HG03442 (cell line): ENCODE measurements around the gene GPR39.

Experiments used
- ATAC-seq: cut with Tn5 transposase; IDR thresholded peaks from one replicate; pipeline ENCODE4 v1.9.1; 2021; ENCODE audit warnings: mild to moderate bottlenecking, moderate library complexity; ENCODE audit not compliant: unreplicated experiment

Gene GPR39

DNA sequence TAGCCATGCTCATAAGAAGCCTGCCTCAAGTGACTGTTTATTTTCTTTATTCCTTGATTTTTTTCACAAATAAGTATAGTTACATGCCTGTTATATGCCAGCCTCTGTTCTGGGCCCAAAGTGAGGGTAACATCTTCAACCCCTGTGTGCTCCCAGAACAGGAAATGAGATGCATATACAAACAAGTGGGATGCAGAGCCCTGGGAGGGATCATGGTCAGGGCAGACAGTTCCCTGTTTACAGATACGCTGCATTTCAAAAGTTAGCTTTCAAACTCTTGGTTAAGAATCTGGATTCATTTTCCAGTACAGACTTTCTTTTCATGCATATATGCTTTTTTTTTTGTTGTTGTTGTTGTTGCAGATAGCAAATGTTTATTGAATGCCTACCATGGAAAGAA lies 24.4 kb downstream of the GPR39 start:
- no peak for ATAC-seq

DNA sequence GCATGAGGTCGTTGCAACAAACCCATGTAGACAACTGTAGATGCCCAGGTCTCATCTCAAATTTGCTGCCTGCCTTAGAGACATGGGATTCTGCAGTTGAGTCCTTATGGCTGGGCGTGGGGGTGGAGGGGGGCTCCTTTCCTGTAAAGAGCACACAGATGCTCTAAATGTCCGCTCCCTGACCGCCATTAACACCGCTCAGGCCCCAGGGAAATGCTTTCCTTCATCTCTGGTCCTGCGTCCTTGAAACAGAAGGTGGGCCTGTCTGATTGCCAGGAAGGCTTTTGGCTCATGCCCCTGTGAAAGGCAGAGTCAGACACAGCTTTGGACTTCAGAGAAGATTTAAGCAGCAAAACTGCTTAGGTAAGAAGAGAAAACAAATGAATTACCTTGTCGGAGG lies 25.7 kb downstream of the GPR39 start:
- ATAC-seq, result no peak

DNA sequence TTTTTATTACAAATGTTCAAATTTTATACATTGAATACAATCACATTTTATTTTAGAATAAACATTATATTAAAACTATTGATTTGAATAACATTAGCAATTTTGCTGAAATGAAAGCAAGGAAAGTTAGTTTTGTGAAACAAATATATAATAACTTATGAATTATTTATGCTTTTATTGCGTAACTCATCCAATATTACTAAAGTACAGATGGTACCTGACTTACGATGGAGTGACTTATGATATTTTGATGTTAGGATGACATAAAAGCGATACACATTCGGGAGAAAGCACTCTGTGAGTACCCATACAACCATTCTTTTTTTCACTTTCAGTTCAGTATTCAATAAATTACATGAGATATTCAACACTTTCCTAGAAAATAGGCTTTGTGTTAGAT lies 26.5 kb downstream of the GPR39 start:
- ATAC-seq, result no peak

DNA sequence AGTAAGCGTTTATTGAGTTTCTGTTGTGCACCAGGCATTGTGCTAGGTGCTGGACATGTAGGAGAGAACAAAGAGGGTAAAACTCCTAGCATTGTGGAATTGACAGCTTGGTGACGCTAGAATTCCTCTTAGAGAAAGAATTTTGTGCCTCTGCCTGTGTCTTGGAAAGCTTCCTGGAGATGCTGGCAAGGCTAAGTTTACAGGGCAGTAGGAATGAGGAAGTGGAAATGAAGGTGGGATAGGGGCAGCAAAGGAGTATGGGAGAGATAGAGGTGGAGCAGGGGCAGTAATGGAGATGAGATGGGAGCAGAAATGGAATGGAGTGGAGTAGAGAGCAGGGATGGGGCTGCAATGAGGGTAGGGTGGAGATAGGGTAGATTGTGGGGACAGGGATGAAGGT lies 29.8 kb downstream of the GPR39 start:
- no peak for ATAC-seq

DNA sequence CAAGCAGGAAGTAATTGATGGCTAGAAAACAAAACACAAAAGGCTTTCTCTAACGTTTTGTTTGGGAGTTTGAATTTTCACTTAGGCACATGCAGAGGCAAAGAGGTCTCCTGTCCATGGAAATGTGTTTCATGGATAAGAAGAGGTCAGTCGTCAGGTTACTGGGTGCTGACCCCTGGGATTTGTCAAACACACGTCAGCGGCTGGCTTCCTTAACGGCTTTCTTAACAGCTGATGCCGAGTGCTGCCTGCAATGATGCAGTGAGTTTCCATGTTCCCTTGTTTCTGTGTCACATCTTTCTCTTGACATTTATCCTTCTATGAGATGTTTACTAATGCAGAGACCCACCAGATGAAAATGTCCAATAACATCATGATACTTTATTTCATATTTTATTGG lies 31.7 kb downstream of the GPR39 start:
- ATAC-seq, result no peak

DNA sequence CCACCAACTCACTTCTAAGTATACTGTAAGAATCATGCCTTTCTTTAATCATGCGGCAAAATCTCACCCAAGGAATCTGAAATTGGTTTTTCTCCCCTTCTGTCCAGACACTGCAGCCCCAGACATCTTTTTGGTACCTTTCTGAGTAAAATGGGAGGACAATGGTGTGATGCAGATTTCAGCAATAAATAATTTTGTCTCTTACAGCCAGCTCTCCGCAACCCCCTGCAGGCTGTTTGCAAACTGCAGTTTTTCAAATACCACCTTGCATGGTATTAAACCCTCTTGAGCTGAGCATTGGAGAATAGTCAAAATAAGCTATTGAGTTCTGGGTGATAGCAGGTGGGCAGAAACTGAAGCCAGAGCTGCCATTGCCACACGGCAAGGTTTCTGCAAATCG lies 32.2 kb downstream of the GPR39 start:
- ATAC-seq, result no peak

DNA sequence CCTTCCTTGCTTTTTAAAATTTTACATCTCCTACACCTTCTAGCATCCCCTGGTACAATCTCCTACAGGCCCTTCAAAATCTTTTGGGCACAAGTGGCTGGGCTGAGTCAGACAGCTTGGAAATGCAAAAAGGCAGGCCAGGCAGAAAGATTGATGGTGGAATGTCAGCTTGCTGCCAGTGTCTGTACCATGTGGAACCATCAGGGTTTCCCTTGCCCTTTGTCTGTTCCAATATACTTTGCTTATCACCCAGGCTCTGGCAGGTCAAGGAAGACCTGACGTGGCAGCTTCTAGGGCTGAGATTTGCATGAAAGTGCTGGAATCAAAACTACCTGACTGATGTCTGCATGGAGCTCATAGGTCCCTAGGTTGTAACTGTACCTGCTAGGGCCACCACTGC lies 33.3 kb downstream of the GPR39 start:
- ATAC-seq, result no peak

DNA sequence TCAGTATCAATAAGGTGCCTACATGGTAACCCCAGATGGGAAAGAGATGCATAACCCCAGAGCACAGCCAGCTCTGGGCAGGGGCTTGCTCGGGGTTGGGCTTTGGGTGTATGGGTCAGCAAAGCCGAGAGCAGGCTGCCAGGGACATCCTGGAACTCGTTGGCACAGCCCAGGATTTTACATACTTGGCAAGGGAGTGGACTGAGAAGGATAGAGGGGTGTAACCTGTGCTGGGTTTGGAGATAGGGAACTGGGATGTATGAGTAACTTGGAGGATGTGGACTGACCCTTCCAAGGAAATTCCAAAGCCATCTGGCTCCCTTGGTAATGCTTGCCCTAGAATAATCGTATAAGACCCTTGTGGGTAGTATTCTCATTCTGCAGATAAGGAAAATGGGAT lies 44.2 kb downstream of the GPR39 start:
- no peak for ATAC-seq

DNA sequence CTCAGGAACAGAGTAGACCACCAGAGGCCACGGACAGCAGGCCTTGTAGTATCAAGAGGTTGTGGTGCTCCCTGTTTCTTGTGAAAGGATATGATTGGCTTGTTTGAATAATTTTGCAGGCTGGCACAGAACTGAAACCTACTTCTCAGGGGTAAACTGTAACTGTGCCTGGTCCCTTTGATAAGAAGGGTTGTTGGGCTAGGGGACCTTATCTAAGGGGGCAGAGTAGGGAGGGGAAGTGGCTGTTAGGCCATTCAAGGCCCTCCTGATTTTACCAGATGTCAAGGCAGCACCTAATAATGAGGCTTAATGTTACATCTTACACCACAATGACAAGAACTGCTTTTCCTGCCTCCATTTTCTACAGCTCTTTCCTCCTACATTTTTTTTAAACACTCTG lies 45.6 kb downstream of the GPR39 start:
- no peak for ATAC-seq

DNA sequence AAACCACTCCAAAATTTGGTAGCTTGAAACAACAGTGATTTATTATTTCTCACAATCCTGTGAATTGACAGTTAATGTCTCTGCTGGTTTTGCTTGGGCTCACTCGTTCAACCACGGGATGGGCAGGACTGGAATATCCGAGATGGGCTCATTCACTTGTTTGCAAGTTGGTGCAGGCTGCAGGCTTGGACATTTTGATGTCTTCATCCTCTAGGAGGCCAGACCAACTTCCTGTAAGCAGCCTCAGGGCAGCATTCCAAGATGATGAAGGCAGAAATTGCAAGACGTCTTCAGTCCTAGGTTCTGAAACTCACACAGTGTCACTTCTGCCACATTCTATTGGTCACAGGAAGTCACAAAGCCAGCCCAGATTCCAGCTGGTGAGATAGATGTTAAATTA lies 47.1 kb downstream of the GPR39 start:
- no peak for ATAC-seq

DNA sequence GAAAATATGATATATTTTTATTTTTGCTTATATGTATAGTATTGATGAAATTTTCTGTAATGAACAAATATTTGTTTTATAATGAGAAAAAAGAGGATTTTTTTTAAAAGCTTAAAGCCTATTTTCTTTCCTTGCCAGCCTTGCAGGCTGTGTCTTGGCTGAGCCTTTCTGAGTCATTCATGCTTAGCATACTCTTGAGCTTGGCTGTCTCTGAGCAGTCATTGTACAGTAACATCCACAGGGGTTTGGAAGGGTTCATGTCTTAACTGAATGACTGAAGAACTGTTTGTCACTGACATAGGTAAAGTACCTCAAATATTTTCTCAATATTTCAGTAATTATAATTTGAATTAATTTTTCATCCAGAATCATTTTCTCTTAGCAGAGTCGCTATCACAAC lies 49.3 kb downstream of the GPR39 start:
- ATAC-seq, result no peak

DNA sequence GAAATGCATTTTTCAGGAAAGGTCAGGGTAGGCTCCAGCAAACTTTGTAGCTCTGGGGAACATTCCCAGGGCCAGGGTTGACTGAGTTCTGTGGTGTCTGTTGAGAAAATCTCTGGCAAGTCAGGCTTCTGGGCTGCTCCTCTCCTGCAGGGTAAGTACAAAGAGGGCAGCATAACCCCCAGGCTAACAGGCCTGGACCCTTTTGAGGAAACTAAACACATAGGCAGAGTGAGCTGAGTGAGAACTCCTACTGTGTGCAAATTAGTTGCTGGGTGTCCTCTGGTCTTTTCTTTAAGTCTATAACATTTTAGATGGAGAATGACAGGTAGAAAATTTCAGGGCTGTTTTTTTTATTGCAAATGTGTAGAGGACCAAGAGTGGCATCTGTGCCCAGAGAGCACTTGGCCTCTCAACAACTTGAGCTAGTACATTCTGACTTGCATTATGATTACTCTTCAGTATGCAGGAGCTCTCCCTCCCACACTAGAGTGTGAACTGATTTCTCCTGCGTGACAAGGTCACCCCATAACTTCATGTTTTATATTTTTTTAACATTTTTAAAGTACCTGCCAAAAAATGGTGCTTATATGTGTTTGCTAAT lies 49.9 kb downstream of the GPR39 start:
- no peak for ATAC-seq

DNA sequence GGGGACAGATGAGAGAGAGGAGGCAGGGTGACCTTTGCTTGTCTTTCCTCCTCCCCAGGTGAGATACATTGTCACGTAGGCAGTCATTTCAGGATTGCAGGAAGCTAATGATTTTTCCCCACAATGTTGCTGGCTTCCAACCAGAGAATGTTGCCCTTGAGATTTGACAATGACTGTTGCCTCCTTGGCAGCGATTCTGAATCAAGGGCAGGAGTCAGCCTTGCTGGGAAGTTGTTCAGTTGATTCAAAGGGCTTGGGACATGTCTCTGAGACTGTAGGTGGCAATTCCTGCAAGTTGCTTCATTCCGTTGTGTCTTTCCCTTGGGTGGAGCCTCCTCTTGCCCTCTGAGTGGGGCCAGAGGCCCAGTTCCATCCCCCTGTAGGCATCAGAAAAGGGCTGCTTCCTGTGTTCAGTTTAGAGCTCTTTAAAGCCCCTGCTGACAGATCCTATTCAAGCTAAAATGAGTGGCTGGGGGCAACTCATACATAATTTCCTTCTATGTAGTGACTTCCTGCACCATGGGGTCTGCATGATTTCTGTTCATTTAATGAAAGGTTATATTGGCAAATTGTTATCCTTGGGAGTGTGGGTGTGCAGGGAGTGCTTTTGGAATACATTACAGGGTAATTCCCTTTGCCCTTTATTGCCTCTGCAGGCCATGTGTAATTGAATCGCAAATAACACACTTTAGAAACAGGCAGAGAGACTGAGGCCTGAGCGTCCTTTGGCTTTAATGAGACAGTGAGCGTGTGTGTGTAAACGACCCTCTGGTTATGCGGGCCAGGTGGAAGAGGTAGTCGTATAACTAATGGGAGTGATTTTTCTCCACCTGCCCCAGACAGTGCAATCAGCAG lies 52.4 kb downstream of the GPR39 start:
- no peak for ATAC-seq

DNA sequence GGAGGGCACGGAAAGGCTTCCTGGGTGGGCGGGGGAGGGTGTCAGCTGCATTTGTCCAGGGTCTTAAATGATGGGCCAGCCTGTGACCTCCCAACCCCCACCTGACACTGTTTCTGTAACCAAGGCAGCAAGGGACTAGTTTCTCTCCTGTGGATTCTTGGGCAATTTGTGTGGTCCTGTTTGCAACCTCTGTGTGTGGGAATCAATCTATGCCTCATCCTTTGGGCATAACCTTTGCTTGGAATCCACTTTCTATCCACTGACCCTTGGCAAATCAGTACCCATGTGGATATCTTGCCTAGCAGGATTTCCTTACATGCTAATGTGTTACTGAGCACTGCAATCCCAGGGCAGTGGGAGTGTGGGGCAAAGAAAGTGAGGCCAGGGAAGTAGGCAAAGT lies 54.1 kb downstream of the GPR39 start:
- ATAC-seq, result no peak

DNA sequence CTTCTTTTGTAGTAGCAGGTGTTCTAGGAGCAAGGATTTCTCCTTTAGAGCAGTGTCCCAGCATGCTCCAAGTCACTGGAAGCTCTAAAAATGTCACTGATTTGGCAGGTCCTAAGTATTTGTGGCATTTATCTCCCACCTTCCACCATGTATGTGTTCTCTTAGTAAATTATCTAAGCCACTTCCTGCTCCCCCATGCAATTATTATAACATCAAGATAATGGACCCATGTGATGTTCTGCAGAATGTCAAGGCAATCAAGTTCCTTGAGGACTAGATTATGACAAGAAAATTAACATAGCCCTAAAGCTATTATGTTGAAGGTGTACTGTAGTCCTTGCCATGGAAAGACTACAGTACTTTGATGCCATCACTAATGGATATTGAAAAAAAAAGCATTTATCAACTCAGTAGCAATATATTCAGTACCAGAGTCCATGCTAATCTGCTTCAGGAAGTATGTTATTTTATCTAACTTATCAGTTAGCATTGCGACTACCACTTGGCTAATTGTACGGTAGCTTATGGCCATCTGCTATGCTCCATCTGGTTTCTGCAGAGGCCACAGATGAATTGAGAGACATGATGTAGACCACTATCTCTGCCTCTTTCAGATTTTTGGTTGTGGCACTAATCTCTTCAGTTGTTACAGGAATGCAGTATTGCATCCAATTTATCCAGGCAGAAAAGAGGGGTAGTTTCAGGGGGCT lies 56.7 kb downstream of the GPR39 start:
- ATAC-seq, result no peak

DNA sequence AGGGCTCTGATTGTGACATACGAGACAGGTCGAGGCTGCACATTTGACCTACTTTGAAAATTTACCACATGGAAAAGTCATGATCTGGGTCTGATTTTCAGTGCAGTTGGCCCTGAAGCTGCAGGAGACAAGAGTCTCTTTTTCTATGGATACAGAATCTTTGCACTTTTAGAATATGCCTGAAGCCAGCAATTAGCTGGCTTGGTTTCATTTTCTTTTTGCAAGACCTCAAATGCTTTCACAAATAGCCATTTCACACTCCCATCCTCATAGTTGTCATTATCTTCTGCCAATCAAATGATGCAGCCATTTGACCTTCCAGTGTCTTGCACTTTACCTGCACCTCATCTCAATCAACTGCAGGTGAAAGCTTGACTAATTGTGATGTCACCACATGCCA lies 59.0 kb downstream of the GPR39 start:
- no peak for ATAC-seq

DNA sequence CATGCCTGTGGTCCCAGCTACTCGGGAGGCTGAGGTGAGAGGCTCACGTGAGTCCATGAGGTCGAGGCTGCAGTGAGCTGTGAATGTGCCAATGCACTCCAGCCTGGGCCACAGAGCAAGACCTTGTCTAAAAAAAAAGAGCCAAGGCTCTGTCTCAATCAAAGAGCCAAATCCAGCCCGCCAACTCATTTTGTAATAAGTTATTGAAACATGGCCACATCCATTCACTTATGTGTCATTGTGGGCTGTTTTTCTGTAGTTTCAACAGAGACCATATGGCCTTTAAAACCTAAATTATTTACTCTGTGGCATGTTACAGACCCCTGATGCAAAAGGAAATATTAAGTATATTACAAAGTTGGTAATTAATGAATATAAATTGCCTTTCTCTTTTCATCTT lies 60.8 kb downstream of the GPR39 start:
- ATAC-seq, result no peak

DNA sequence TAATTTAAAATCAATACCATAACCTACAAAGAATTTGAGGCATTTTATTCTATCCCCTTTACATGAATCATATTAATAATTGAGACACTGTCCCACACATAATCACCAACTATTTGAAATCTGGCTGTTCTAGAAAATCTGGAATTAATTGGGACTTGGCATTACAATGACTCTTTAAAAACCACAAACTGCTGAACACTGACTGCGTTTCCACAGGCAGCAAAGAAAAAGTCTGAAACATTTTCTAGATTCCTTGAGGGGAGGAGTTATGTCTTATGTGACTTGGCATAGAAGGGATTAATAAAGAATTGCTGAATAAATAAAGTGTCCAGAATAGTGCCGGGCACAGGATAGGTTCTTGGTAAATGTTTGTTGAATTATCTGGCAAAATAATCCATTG lies 61.4 kb downstream of the GPR39 start:
- ATAC-seq, result no peak

DNA sequence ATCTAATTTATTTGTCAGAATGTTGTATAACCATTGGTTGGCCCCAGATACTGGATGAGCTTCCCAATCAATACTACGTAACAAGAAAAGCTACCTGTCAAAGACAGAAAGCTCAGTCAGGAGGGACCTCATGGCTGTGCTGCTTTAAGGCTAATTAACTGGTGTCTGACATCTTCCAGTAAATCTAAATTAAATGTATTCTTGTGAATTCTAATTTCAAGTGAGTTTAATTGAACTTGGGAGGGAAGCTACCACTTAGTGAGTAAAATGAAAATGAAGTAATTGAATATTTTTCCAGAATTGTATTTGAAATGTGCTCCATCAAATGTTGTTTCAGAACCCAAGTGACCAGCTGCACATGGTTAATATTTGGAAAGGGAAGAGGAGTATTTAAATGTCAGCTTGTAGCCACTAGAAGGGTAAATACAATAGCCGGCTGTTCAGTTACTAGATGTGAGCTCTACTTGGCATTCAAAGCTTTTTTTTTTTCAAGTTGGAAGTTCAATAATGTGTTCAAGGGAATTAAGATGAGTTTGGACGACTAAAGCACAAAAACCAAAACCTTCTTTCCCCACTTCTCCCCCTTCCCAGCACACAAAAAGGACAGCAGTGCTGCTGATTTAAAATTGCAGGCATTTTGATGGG lies 62.0 kb downstream of the GPR39 start:
- ATAC-seq, result no peak

DNA sequence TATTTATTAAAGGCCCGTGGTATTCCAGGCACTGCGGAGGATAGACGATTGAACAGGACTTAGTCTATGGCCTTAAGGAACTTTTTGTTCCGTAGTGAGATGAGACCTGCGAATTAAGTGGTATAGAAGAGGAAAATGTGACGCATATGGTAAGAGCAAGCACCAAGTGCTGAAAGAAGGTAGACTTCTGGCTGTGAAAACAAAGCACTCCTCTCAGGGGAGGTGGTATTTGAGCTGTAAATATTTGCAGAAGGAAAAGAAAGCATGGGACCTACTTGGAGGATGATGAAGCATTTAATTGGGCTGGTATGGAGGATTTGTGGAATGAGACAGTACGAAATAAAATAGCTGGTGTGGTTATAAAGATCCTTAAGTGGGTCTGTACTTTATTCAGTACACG lies 62.5 kb downstream of the GPR39 start:
- ATAC-seq, result no peak

DNA sequence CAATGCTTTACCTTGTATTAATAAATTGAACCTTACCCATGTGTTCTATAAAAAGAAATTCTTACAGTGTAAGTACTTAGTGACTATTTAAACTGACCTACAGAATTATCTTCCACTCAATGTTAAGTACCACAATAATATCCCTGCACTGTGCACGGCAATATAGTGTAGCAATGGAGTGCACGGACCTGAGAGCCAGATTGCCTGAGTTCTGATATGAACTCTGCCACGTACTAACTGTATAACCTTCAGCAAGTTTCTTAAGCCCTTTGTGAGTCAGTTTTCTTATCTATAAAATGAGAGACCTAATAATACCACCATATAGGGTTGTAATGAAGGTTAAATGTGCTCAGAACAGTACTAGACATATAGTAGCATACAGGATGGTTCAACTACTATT lies 66.2 kb downstream of the GPR39 start:
- ATAC-seq, result no peak

DNA sequence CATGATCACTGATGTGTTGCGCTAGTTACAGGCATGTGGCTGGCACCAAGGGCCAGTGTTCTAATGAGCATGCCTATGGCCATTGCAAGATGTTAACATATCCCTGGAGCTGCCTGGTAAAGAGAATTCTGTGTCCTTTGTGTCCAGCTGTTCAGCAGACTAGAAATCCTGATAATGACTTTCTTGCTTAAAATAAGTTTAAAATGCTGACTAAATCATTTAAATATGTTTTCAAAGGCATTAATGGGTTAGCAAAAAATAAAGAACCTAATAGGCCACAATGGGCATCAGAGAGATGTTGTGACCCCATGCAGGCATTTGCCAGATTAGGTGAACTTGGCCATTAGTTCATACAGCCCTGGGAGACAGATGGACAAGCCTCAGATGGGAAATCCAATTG lies 67.5 kb downstream of the GPR39 start:
- ATAC-seq, result no peak
